ENCODE results near the gene PIK3CD.

PIK3CD gene

DNA sequence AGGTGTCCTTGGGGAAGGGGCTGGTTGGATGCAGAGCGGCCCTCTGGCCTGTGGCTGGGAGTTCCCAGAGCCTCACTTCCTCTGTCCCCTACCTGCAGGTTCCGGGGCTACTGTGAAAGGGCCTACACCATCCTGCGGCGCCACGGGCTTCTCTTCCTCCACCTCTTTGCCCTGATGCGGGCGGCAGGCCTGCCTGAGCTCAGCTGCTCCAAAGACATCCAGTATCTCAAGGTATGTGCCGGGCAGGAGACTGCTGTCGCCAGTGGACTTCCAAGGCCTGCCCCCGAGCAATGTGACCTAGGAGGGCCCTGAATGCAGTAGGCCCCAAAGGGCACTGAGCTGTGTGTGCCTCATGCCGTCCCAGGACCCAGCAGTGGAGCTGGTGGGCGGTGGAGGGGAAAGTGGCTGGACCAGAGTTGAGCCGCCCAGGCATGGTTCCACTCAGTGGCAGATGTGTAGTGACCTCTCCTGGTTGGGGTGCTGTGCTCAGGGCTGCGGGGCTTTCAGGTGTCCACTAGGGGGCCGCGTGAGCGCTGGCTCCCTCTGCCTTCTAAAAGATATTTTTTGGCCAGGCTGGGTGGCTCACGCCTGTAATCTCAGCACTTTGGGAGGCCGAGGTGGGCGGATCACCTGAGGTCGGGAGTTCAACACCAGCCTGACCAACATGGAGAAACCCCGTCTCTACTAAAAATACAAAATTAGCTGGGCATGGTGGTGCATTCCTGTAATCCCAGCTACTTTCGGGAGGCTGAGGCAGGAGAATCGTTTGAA lies 73.4 kb downstream of the PIK3CD start:
- Histone ChIP-seq H3K27me3 (replicated peaks; ENCODE audit: control insufficient read depth, insufficient read depth, low read length) (no peaks in the 10 kb centered on the region), H3K4me3 (replicated peaks; ENCODE audit: low read depth, low read length) (no peak overlapping the region), H3K36me3 (ENCODE audit: control insufficient read depth, insufficient read depth, low read length) (peaks cover 57% of the 10 kb centered on the region)
- DNase-seq (ENCODE audit: extremely low read depth, insufficient read length) = no peak
- TF ChIP-seq, protein P1, sequence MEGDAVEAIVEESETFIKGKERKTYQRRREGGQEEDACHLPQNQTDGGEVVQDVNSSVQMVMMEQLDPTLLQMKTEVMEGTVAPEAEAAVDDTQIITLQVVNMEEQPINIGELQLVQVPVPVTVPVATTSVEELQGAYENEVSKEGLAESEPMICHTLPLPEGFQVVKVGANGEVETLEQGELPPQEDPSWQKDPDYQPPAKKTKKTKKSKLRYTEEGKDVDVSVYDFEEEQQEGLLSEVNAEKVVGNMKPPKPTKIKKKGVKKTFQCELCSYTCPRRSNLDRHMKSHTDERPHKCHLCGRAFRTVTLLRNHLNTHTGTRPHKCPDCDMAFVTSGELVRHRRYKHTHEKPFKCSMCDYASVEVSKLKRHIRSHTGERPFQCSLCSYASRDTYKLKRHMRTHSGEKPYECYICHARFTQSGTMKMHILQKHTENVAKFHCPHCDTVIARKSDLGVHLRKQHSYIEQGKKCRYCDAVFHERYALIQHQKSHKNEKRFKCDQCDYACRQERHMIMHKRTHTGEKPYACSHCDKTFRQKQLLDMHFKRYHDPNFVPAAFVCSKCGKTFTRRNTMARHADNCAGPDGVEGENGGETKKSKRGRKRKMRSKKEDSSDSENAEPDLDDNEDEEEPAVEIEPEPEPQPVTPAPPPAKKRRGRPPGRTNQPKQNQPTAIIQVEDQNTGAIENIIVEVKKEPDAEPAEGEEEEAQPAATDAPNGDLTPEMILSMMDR (IDR thresholded peaks at IDR 0.05; ENCODE audit: insufficient read depth, low read length, poor library complexity, severe bottlenecking) = peak; percentile 98

DNA sequence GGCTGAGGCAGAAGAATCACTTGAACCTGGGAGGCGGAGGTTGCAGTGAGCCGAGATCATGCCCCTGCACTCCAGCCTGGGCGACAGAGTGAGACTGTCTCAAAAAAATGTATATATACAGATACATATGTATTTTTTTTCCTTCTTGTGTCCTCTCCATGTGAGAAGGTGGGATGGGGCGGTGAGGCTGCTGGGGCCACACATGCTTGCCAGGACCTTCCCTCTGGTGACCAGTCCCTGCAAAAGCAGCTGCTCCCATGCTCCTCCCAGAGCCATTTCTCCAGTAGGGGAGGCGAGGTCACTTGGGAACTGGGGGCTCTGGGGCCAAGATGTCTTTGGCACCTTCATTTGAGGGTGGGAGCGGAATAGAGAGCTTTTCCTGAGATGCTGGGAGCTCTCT lies 74.9 kb downstream of the PIK3CD start:
- Histone ChIP-seq H3K4me3 (replicated peaks; ENCODE audit: low read depth, low read length) (no peak overlapping the region), H3K27me3 (replicated peaks; ENCODE audit: control insufficient read depth, insufficient read depth, low read length) (no peaks in the 10 kb centered on the region), H3K36me3 (ENCODE audit: control insufficient read depth, insufficient read depth, low read length) (peaks cover 58% of the 10 kb centered on the region)
- TF ChIP-seq, protein P1 (IDR thresholded peaks at IDR 0.05; ENCODE audit: insufficient read depth, low read length, poor library complexity, severe bottlenecking) = no peak
- DNase-seq (ENCODE audit: extremely low read depth, insufficient read length) = no peak

DNA sequence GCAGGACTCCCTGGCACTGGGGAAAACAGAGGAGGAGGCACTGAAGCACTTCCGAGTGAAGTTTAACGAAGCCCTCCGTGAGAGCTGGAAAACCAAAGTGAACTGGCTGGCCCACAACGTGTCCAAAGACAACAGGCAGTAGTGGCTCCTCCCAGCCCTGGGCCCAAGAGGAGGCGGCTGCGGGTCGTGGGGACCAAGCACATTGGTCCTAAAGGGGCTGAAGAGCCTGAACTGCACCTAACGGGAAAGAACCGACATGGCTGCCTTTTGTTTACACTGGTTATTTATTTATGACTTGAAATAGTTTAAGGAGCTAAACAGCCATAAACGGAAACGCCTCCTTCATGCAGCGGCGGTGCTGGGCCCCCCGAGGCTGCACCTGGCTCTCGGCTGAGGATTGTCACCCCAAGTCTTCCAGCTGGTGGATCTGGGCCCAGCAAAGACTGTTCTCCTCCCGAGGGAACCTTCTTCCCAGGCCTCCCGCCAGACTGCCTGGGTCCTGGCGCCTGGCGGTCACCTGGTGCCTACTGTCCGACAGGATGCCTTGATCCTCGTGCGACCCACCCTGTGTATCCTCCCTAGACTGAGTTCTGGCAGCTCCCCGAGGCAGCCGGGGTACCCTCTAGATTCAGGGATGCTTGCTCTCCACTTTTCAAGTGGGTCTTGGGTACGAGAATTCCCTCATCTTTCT lies 75.5 kb downstream of the PIK3CD start:
- Histone ChIP-seq H3K4me3 (replicated peaks; ENCODE audit: low read depth, low read length) (no peak overlapping the region), H3K36me3 (ENCODE audit: control insufficient read depth, insufficient read depth, low read length) (peaks cover 55% of the 10 kb centered on the region)

DNA sequence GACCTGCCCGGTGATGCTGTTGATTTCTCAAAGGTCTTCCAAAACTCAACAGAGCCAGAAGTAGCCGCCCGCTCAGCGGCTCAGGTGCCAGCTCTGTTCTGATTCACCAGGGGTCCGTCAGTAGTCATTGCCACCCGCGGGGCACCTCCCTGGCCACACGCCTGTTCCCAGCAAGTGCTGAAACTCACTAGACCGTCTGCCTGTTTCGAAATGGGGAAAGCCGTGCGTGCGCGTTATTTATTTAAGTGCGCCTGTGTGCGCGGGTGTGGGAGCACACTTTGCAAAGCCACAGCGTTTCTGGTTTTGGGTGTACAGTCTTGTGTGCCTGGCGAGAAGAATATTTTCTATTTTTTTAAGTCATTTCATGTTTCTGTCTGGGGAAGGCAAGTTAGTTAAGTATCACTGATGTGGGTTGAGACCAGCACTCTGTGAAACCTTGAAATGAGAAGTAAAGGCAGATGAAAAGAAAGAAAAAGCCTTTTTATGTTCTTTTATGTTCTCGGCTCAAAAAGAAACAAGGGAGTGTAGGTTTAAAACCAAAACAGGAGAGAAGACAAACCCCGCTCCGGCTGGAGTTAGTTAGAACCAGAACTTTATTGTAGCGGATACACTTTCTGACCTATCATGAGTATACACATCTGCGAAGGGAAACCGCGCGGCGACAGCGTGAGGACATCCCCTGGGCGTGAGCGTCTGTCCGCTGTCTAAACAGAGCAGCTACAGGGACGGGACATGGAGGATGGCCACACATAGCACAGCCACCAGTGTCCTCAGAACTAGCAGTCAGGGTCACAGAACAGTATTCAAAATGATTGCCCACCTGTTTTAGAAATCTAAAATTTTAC lies 77.1 kb downstream of the PIK3CD start:
- Histone ChIP-seq H3K36me3 (ENCODE audit: control insufficient read depth, insufficient read depth, low read length) (peaks cover 53% of the 10 kb centered on the region), H3K27me3 (replicated peaks; ENCODE audit: control insufficient read depth, insufficient read depth, low read length) (no peaks in the 10 kb centered on the region), H3K4me3 (replicated peaks; ENCODE audit: low read depth, low read length) (no peak overlapping the region)
- DNase-seq (ENCODE audit: extremely low read depth, insufficient read length) = peak; percentile 12
- TF ChIP-seq, protein P1 (IDR thresholded peaks at IDR 0.05; ENCODE audit: insufficient read depth, low read length, poor library complexity, severe bottlenecking) = no peak

More for the DNA sequence above, 75.5 kb downstream of the PIK3CD start:
- TF ChIP-seq, protein P1 (IDR thresholded peaks at IDR 0.05; ENCODE audit: insufficient read depth, low read length, poor library complexity, severe bottlenecking) = no peak
- no peak for DNase-seq (ENCODE audit: extremely low read depth, insufficient read length)
- no peaks in the 10 kb centered on the region for H3K27me3 ChIP-seq (replicated peaks; ENCODE audit: control insufficient read depth, insufficient read depth, low read length)

DNA sequence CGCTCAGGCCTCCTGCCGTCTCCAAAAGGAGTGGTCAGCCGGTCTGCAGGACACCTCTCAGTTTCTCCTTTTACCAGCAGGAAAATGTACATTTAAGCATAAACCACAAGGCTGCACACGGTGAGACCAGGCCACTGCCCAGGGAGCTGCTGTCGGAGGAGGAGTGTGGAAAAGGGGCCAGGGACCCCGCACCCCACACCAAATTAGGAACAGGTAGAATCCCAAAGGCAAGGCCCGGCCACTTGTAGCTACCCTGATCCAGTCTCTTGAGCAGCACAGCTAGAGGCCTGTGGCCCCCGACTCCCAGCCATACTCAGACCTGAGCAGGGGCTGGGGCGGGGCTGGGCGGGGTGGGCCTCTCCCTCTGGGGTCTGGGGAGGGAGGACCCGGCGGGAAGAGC lies 78.0 kb downstream of the PIK3CD start:
- TF ChIP-seq, protein P1 (IDR thresholded peaks at IDR 0.05; ENCODE audit: insufficient read depth, low read length, poor library complexity, severe bottlenecking) = no peak
- H3K36me3 ChIP-seq (ENCODE audit: control insufficient read depth, insufficient read depth, low read length) = peaks cover 52% of the 10 kb centered on the region
- DNase-seq (ENCODE audit: extremely low read depth, insufficient read length) = no peak
- H3K27me3 ChIP-seq (replicated peaks; ENCODE audit: control insufficient read depth, insufficient read depth, low read length) = no peaks in the 10 kb centered on the region
- no peak overlapping the region for H3K4me3 ChIP-seq (replicated peaks; ENCODE audit: low read depth, low read length)

Data from GM06990 (cell line).